ENCODE data around the gene SLC14A1.

Gene SLC14A1

GRCh38 chr18:45734944-45735343 is 11.0 kb downstream of the SLC14A1 start:
- in situ Hi-C loops (cut with MboI; ENCODE audit: low sequenced_read_pairs, unreplicated experiment) = no loop called here
- no peak for TF ChIP-seq CTCF (IDR thresholded peaks at IDR 0.05; ENCODE audit: borderline replicate concordance, control extremely low read depth, extremely low read depth, insufficient read depth, missing control alignments)
- DNase-seq (ENCODE audit: low spot score) = no peak

- in situ Hi-C loops (cut with MboI; ENCODE audit: low sequenced_read_pairs, unreplicated experiment) = no loop called here
- no peak for TF ChIP-seq CTCF (IDR thresholded peaks at IDR 0.05; ENCODE audit: borderline replicate concordance, control extremely low read depth, extremely low read depth, insufficient read depth, missing control alignments)
- no peak for DNase-seq (ENCODE audit: low spot score)
Measured at GRCh38 chr18:45738660-45739059, 14.7 kb downstream of the SLC14A1 start.

- in situ Hi-C loops (cut with MboI; ENCODE audit: low sequenced_read_pairs, unreplicated experiment) = no loop called here
- DNase-seq (ENCODE audit: low spot score) = no peak
Measured at GRCh38 chr18:45739268-45739667, 15.3 kb downstream of the SLC14A1 start.

GRCh38 chr18:45739848-45740247 is 15.9 kb downstream of the SLC14A1 start:
- TF ChIP-seq CTCF (IDR thresholded peaks at IDR 0.05; ENCODE audit: borderline replicate concordance, control extremely low read depth, extremely low read depth, insufficient read depth, missing control alignments) = no peak
- DNase-seq (ENCODE audit: low spot score) = no peak
- in situ Hi-C loops (cut with MboI; ENCODE audit: low sequenced_read_pairs, unreplicated experiment) = no loop called here

More at GRCh38 chr18:45739268-45739667, 15.3 kb downstream of the SLC14A1 start:
- no peak for TF ChIP-seq CTCF (IDR thresholded peaks at IDR 0.05; ENCODE audit: borderline replicate concordance, control extremely low read depth, extremely low read depth, insufficient read depth, missing control alignments)

- DNase-seq (ENCODE audit: low spot score) = no peak
- in situ Hi-C loops (cut with MboI; ENCODE audit: low sequenced_read_pairs, unreplicated experiment) = no loop called here
- TF ChIP-seq CTCF (IDR thresholded peaks at IDR 0.05; ENCODE audit: borderline replicate concordance, control extremely low read depth, extremely low read depth, insufficient read depth, missing control alignments) = no peak
Measured at GRCh38 chr18:45741056-45741455, 17.1 kb downstream of the SLC14A1 start.

GRCh38 chr18:45745817-45746461 is 22.0 kb downstream of the SLC14A1 start:
- no peak for TF ChIP-seq CTCF (IDR thresholded peaks at IDR 0.05; ENCODE audit: borderline replicate concordance, control extremely low read depth, extremely low read depth, insufficient read depth, missing control alignments)
- no peak for DNase-seq (ENCODE audit: low spot score)
- in situ Hi-C loops (cut with MboI; ENCODE audit: low sequenced_read_pairs, unreplicated experiment) = no loop called here
